Activated CD4-positive, alpha-beta T cell treated with anti-CD3 and anti-CD28 coated beads, Interleukin-10, Interleukin-2, amounts not matched to agents 100 ng/mL and 50 ng/mL, durations not matched to agents 16 hours and 8 hours (primary cell): ENCODE results near the gene CD177.
"Not testable (repeated sequence)": the region's sequence is repeated elsewhere in the genome, so short reads cannot be mapped to it uniquely, and the experiment has no call there.

Source experiments
- DNase-seq: peaks from one replicate; pipeline ENCODE4 v3.0.0-alpha.2; 2020

Gene CD177

GRCh38 chr19:43382586-43383216 is 29.2 kb downstream of the CD177 start:
- not testable (repeated sequence) for DNase-seq

DNA sequence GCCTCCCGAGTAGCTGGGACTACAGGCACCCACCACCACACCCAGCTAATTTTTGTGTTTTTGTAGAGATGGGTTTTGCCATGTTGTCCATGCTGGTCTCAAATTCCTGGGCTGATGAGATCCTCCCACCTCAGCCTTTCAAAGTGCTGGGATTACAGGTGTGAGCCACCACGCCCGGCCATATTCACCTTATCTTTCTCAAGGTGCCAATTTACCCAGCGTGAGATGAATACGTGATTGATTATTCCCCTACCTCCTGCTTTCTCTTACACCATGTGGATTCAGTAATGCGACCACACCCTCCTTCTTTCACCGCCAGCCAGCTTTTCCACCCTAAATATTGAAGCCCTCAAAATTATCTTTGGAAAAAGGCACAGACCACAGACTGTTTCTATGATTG is 29.8 kb downstream of the CD177 start:
- DNase-seq: not testable (repeated sequence)

DNA sequence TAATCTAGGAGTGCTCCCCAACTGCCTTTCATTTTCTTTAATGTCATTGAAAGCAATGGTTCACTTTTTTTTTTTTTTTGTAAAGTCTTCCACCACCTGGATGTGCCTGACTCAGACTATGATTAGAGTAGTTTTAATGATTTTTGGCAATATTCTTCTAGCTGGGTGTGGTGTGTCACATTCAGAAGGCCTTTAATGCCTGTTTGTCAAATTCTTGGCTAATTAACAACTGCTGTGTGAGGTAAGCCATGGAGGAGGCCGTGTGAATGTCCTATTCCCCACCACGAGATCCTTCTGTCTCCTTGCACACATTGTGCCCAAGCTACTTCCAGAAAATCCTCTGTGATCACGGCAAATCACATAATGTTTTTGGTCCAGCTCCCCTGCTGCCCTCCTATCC is 30.3 kb downstream of the CD177 start:
- DNase-seq: not testable (repeated sequence)

- not testable (repeated sequence) for DNase-seq
Observed at GRCh38 chr19:43390903-43391551, 37.5 kb downstream of the CD177 start.

GRCh38 chr19:43391552-43391935 is 38.1 kb downstream of the CD177 start:
- DNase-seq: not testable (repeated sequence)

- not testable (repeated sequence) for DNase-seq
Observed at GRCh38 chr19:43393501-43393900, 40.0 kb downstream of the CD177 start.

DNA sequence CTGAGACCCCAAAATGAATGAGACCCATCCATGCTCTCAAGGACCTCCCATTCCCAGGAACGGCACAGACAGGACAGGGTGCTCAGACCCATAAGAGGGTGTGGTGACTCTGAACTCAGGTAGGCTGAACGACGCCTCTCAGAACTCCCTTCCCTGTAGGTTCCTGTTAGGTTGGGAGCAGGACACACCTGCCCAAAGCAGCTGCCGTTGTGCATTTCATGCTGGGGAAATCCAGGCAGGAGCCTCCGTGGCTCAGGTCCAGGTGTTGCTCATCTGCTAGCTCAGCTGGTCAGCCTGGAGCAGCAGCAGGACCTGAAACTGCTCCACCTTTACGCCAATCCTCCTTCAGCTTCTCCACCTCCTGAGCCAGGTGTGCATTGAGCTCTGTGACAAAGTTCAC is 42.1 kb downstream of the CD177 start:
- no peak for DNase-seq

DNA sequence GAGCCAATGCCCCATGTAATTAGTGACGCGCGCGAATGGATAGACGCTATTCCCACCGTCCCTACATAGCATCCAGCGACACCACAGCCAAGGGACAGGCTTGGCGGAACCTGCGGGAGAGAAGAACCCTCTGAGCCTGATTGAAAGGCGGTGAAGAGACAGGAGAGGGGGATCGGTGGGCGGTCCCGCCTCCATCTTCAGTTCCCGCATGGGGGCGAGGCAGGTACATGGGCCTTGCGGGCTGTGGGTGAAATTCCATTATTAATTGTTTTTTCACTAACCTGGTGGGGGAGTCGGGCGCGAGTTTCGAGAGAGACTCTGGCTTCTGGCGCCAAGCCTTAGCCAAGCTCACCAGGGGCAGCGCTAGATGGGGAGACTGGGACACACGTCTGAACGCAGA is 52.8 kb downstream of the CD177 start:
- DNase-seq: no peak

- no peak for DNase-seq
Observed at GRCh38 chr19:43407416-43408005, 54.0 kb downstream of the CD177 start.

- no peak for DNase-seq
Observed at GRCh38 chr19:43408043-43408442, 54.6 kb downstream of the CD177 start.

DNA sequence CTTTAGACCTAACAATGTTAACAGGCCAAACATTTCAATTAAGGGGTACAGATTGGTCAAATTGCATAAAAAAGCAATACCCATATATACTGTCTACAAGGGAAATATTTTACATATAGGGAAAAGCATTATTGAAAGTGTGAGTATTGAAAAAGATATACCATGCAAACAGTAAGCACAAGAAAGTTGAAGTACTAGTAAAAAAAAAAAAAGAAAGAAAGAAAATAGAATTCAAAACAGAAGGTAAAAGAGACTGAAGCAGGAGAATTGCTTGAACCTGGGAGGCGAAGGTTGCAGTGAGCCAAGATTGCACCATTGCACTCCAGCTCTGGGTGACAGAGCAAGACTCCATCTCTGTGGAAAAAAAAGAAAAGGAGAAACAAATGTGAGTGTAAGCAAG is 55.9 kb downstream of the CD177 start:
- DNase-seq: no peak

DNA sequence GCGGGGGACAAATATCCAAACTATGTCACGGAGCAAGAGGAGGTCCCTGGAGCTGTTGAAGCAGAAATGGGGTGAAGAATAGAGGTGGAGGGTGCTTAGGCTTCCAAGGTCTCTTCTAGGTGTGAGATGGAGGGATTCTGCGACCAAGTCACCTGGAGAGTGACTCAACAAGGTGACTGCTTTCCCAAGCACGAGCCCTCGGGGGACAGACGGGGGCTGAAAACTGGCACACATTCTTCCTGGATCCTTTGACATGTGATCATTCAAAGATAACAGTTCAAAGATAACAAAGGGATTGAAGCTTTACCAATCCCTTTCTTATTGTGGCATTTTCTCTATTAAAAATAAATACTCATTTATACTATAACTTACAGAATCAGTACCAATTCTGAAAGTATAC is 59.0 kb downstream of the CD177 start:
- no peak for DNase-seq
